ENCODE results near the gene TRIM59. TPM values are rescaled to one million over a fixed set of nuclear protein-coding genes. Genes with fewer than 3 reads are reported as not detected.

The TRIM59 gene
- total and polyA plus RNA-seq, 8 donors, result 0.53 to 3.3 (median 1.5) TPM

DNA sequence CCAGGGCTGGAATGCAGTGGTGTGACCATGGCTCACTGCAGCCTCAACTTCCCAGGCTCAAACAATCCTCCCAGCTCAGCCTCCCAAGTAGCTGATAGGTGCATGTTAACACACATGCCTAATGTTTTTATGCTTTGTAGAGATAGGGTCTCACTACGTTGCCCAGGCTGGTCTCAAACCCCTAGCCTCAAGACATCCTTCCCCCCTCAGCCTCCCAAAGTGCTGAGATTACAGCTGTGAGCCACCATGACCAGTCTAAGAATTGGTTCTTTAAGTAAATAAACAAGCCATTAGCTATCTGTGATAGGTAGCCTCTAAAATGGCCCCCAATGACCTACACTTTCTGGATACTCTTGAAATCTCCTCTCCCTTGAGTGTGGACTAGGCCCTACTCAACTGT is 3.7 kb downstream of the TRIM59 start:
- Histone ChIP-seq H3K27me3 (no peaks in the 10 kb centered on the region), H3K36me3 (no peaks in the 10 kb centered on the region), H3K9me3 (no peaks in the 10 kb centered on the region), H3K4me3 (no peak overlapping the region), H3K27ac (no peak overlapping the region), H3K4me1 (peaks cover 0 to 4% (median 0%) of the 10 kb centered on the region in 3 donors)
- ATAC-seq (no peak), DNase-seq (no peak), FAIRE-seq (no peak)
- intact Hi-C loops (cut with DNase I), result no loop called here
- TF ChIP-seq CTCF (IDR thresholded peaks at IDR 0.05), result no peak
- 100% methylated on average over 1 of the region's 1 CpG for WGBS, 2 donors

DNA sequence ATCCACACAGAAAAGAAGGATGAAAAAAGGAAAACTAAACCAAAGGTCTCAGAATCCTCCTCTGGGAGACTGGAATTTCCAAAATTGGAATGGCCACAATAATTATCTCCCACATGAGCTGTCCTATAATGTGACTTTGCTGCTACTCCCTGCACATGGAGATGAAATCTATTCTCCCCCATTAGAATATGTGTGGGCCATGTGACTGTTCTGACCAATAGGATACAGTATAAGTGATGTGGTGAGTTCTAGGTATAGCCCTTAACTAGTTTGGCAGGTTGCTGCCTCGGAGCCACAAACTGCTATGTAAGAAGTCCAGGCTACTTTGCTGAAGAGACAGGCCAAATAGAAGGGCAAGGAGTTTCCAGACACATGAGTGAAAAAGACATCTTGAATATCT is 5.2 kb downstream of the TRIM59 start:
- 85 to 91% methylated on average over 1 of the region's 1 CpG for WGBS, 2 donors
- Histone ChIP-seq H3K4me1 (peaks cover 0 to 4% (median 0%) of the 10 kb centered on the region in 3 donors), H3K36me3 (no peaks in the 10 kb centered on the region), H3K27me3 (no peaks in the 10 kb centered on the region), H3K9me3 (no peaks in the 10 kb centered on the region), H3K4me3 (no peak overlapping the region), H3K27ac (no peak overlapping the region)
- FAIRE-seq (no peak), DNase-seq (no peak), ATAC-seq (no peak)
- intact Hi-C loops (cut with DNase I), result no loop called here
- TF ChIP-seq CTCF (IDR thresholded peaks at IDR 0.05), result no peak

- Histone ChIP-seq H3K4me1 (no peaks in the 10 kb centered on the region), H3K9me3 (no peaks in the 10 kb centered on the region), H3K4me3 (no peak overlapping the region), H3K27me3 (no peaks in the 10 kb centered on the region), H3K27ac (no peak overlapping the region), H3K36me3 (no peaks in the 10 kb centered on the region)
- DNase-seq (no peak), ATAC-seq (no peak), FAIRE-seq (no peak)
- 98 to 99% methylated on average over 7 of the region's 7 CpGs for WGBS, 2 donors
- no peak for TF ChIP-seq CTCF (IDR thresholded peaks at IDR 0.05)
- intact Hi-C loops (cut with DNase I), result no loop called here
Measured at GRCh38 chr3:160440687-160441086, 8.9 kb downstream of the TRIM59 start.

- no peak for TF ChIP-seq CTCF (IDR thresholded peaks at IDR 0.05)
- FAIRE-seq (no peak), ATAC-seq (no peak), DNase-seq (no peak)
- Histone ChIP-seq H3K4me1 (no peaks in the 10 kb centered on the region), H3K9me3 (no peaks in the 10 kb centered on the region), H3K4me3 (no peak overlapping the region), H3K27ac (no peak overlapping the region), H3K36me3 (peaks cover 0 to 13% (median 10%) of the 10 kb centered on the region in 3 donors), H3K27me3 (no peaks in the 10 kb centered on the region)
- 84 to 88% methylated on average over 5 of the region's 5 CpGs for WGBS, 2 donors
- intact Hi-C loops (cut with DNase I), result no loop called here
Measured at GRCh38 chr3:160437083-160437455, 12.5 kb downstream of the TRIM59 start.

DNA sequence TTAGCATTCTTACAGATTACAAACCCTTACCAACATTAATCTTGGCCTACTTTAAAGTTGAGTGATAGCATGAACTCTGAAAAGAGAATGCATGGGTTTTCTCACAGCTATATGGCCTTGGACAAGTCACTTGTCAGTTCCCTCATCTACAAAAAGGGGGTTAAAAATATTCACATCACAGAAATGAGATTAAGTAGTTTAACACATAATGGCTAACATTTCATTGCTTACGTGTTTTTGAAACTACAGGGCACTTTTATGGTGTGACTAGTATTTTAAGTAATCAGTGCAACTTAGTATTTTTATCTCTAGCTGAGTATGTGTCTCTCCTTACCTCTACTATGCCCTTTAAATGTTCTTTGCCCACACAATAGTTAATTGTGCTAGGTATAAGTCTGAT is 13.8 kb downstream of the TRIM59 start:
- DNase-seq, result no peak
- no peak for TF ChIP-seq CTCF (IDR thresholded peaks at IDR 0.05)
- H3K36me3 ChIP-seq, result peaks cover 0 to 23% (median 18%) of the 10 kb centered on the region in 3 donors
- no peak for ATAC-seq
- H3K4me1 ChIP-seq, result no peaks in the 10 kb centered on the region
- no peak for FAIRE-seq
- no peaks in the 10 kb centered on the region for H3K27me3 ChIP-seq
- no peak overlapping the region for H3K4me3 ChIP-seq
- intact Hi-C loops (cut with DNase I), result no loop called here
- no peaks in the 10 kb centered on the region for H3K9me3 ChIP-seq
- H3K27ac ChIP-seq, result no peak overlapping the region
- 92 to 94% methylated on average over 1 of the region's 1 CpG for WGBS, 2 donors
